NT2/D1 (cell line): ENCODE data around the gene NDUFC2.

Source experiments
- SUZ12 ChIP-seq: IDR thresholded peaks from 2 replicates; pipeline ENCODE4 v1.6.1; 2011; ENCODE audit not compliant: insufficient read length, insufficient read depth; ENCODE audit errors: extremely low read depth
- YY1 ChIP-seq: IDR thresholded peaks from 2 replicates; pipeline ENCODE4 v1.6.1; 2011; ENCODE audit not compliant: insufficient read length, insufficient read depth
- ZNF274 ChIP-seq: IDR thresholded peaks from 2 replicates; pipeline ENCODE4 v1.6.1; 2011; ENCODE audit warnings: mild to moderate bottlenecking, low read depth, low read length

- TF ChIP-seq SUZ12 (no peak), ZNF274 (no peak), YY1 (no peak)
Observed at GRCh38 chr11:78079232-78080083, at the start of gene NDUFC2.
